ENCODE data around the gene NDUFA5.

Gene NDUFA5

DNA sequence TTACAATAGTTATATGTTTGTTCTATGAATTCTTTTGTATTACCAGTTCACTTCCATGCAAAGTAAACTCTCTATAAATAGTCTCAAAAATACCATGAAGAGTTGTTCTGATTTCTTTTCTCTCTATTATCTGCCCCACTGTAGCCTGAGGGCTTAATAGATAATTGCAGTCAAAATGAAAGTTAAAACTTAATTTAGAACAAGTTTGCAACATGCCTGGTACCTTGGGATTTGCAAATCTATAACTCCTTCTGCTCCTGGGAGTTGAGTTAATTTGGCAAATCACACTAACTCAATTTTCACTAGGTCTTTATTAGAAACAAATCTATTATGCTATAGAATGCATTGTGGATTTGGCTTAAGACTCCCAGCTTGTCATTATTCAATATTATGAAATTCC, 21.8 kb upstream of the NDUFA5 start:
- H4K91ac ChIP-seq (ENCODE audit: low read depth, low read length, poor library complexity): no peak overlapping the region
- H3K23ac ChIP-seq (ENCODE audit: low read depth, low read length, poor library complexity): no peak overlapping the region
- no peak overlapping the region for H3K9ac ChIP-seq (ENCODE audit: low read depth, low read length, poor library complexity)
- no peak overlapping the region for H2AK5ac ChIP-seq (ENCODE audit: low read depth, low read length)
- no peak overlapping the region for H3K4me3 ChIP-seq (ENCODE audit: low read length in 2 of 2)
- no peaks in the 10 kb centered on the region for H3K9me3 ChIP-seq (replicated peaks in 1 of 2; ENCODE audit: control insufficient read depth in 2 of 2, insufficient read depth in 1 of 2, low read depth in 1 of 2, low read length in 2 of 2)
- H3K79me1 ChIP-seq (ENCODE audit: low read depth, low read length): no peaks in the 10 kb centered on the region
- H3K14ac ChIP-seq (ENCODE audit: low read length): no peak overlapping the region
- H3K4me1 ChIP-seq (ENCODE audit: control insufficient read depth in 2 of 2, insufficient read depth in 1 of 2, low read depth in 1 of 2, low read length in 2 of 2): no peaks in the 10 kb centered on the region
- H2BK15ac ChIP-seq (ENCODE audit: low read length): no peak overlapping the region
- H3K27me3 ChIP-seq (ENCODE audit: control insufficient read depth in 3 of 3, insufficient read depth in 3 of 3, low read depth in 1 of 3, low read length in 3 of 3): peaks cover 0 to 9% (median 3%) of the 10 kb centered on the region in 3 experiments
- no peak overlapping the region for H3K4ac ChIP-seq (ENCODE audit: low read length)
- no peak overlapping the region for H2BK5ac ChIP-seq (ENCODE audit: low read length)
- no peak overlapping the region for H3K18ac ChIP-seq (ENCODE audit: low read length)
- H2AFZ ChIP-seq (ENCODE audit: low read length): no peak overlapping the region
- H3K36me3 ChIP-seq (replicated peaks in 1 of 2; ENCODE audit: control insufficient read depth in 2 of 2, insufficient read depth in 2 of 2, low read length in 2 of 2): no peaks in the 10 kb centered on the region
- no peak overlapping the region for H3K4me2 ChIP-seq (ENCODE audit: insufficient read depth, low read length, poor library complexity, severe bottlenecking)
- no peak overlapping the region for H2BK120ac ChIP-seq (ENCODE audit: low read depth, low read length)
- H2BK12ac ChIP-seq (ENCODE audit: low read length): no peak overlapping the region
- H3K27ac ChIP-seq (replicated peaks; ENCODE audit: low read length): no peak overlapping the region
- DNase-seq (ENCODE audit: low spot score): no peak
- no peak overlapping the region for H4K8ac ChIP-seq (ENCODE audit: low read depth, low read length)

DNA sequence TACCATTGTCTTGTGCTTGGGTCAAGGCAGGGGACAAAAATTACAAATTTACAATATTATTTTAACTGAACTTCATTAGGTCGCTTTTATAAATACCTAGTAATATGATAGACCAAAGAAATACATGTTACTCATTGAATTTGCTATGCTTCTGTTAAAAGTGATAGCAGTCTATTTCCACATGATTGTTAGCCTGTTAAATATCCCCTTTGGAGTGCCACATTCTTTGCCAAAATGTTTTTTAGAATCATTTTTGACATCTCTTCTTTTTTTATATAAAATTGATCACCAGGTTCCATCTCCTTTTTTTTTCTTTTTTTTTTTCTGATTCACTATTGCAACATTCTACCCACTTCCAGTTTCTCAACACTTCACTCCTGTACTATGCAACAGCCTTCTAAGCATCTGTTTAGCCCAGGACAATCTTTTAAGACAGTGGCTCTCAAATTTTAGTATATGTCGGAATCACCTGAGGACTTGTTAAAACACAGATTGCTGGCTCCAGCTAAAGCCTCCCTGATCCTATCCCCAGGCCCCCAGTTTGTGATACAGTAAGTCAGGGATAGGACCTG, 16.4 kb upstream of the NDUFA5 start:
- no peak overlapping the region for H3K18ac ChIP-seq (ENCODE audit: low read length)
- H2BK12ac ChIP-seq (ENCODE audit: low read length): no peak overlapping the region
- no peak overlapping the region for H3K23ac ChIP-seq (ENCODE audit: low read depth, low read length, poor library complexity)
- no peak overlapping the region for H2BK15ac ChIP-seq (ENCODE audit: low read length)
- H2BK5ac ChIP-seq (ENCODE audit: low read length): no peak overlapping the region
- no peak overlapping the region for H3K4ac ChIP-seq (ENCODE audit: low read length)
- H3K4me2 ChIP-seq (ENCODE audit: insufficient read depth, low read length, poor library complexity, severe bottlenecking): no peak overlapping the region
- WGBS, 2 donors (ENCODE audit: extremely low coverage in 2 of 2, insufficient read length in 2 of 2, insufficient replicate concordance in 1 of 2): no CpG with 5 or more reads among the region's 2 CpGs
- no peak overlapping the region for H3K9ac ChIP-seq (ENCODE audit: low read depth, low read length, poor library complexity)
- peaks cover 0 to 6% (median 3%) of the 10 kb centered on the region in 3 experiments for H3K27me3 ChIP-seq (ENCODE audit: control insufficient read depth in 3 of 3, insufficient read depth in 3 of 3, low read depth in 1 of 3, low read length in 3 of 3)
- H3K4me3 ChIP-seq (ENCODE audit: low read length in 2 of 2): no peak overlapping the region
- no peaks in the 10 kb centered on the region for H3K36me3 ChIP-seq (replicated peaks in 1 of 2; ENCODE audit: control insufficient read depth in 2 of 2, insufficient read depth in 2 of 2, low read length in 2 of 2)
- H3K14ac ChIP-seq (ENCODE audit: low read length): no peak overlapping the region
- H2AFZ ChIP-seq (ENCODE audit: low read length): no peak overlapping the region
- H4K91ac ChIP-seq (ENCODE audit: low read depth, low read length, poor library complexity): no peak overlapping the region
- H3K4me1 ChIP-seq (ENCODE audit: control insufficient read depth in 2 of 2, insufficient read depth in 1 of 2, low read depth in 1 of 2, low read length in 2 of 2): no peaks in the 10 kb centered on the region
- H2AK5ac ChIP-seq (ENCODE audit: low read depth, low read length): no peak overlapping the region
- no peak overlapping the region for H4K8ac ChIP-seq (ENCODE audit: low read depth, low read length)
- no peaks in the 10 kb centered on the region for H3K9me3 ChIP-seq (replicated peaks in 1 of 2; ENCODE audit: control insufficient read depth in 2 of 2, insufficient read depth in 1 of 2, low read depth in 1 of 2, low read length in 2 of 2)
- no peak overlapping the region for H2BK120ac ChIP-seq (ENCODE audit: low read depth, low read length)
- no peaks in the 10 kb centered on the region for H3K79me1 ChIP-seq (ENCODE audit: low read depth, low read length)
- H3K27ac ChIP-seq (replicated peaks; ENCODE audit: low read length): no peak overlapping the region
- no peak for DNase-seq (ENCODE audit: low spot score)

DNA sequence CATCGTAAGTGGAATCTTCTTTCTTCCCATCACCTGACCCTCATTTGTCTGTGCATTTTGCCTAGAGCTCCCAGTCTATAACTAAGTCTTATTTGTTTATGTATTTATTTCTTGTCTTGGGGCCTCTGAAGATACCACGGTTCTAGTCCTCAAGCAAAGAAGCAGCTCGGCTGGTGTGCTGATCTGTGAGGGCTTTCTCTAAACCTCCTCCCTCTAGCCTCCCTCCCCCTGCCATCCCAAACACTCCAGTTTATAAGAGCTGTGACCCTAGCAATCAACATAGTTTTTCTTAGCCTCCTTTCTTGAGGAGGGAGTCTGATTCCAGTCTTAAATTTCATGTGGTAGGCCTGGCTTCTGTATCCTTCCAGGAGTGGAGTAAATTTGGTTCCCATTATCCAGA, 15.7 kb upstream of the NDUFA5 start:
- Histone ChIP-seq H3K27me3 (ENCODE audit: control insufficient read depth in 3 of 3, insufficient read depth in 3 of 3, low read depth in 1 of 3, low read length in 3 of 3) (peaks cover 0 to 6% (median 3%) of the 10 kb centered on the region in 3 experiments), H3K23ac (ENCODE audit: low read depth, low read length, poor library complexity) (no peak overlapping the region), H2AK5ac (ENCODE audit: low read depth, low read length) (no peak overlapping the region), H3K9ac (ENCODE audit: low read depth, low read length, poor library complexity) (no peak overlapping the region), H4K91ac (ENCODE audit: low read depth, low read length, poor library complexity) (no peak overlapping the region), H2BK5ac (ENCODE audit: low read length) (no peak overlapping the region), H3K4me1 (ENCODE audit: control insufficient read depth in 2 of 2, insufficient read depth in 1 of 2, low read depth in 1 of 2, low read length in 2 of 2) (no peaks in the 10 kb centered on the region), H2BK12ac (ENCODE audit: low read length) (no peak overlapping the region), H3K4me3 (ENCODE audit: low read length in 2 of 2) (no peak overlapping the region), H3K9me3 (replicated peaks in 1 of 2; ENCODE audit: control insufficient read depth in 2 of 2, insufficient read depth in 1 of 2, low read depth in 1 of 2, low read length in 2 of 2) (no peaks in the 10 kb centered on the region), H3K79me1 (ENCODE audit: low read depth, low read length) (no peaks in the 10 kb centered on the region), H3K4ac (ENCODE audit: low read length) (no peak overlapping the region), H4K8ac (ENCODE audit: low read depth, low read length) (no peak overlapping the region), H3K14ac (ENCODE audit: low read length) (no peak overlapping the region), H3K36me3 (replicated peaks in 1 of 2; ENCODE audit: control insufficient read depth in 2 of 2, insufficient read depth in 2 of 2, low read length in 2 of 2) (no peaks in the 10 kb centered on the region), H2BK15ac (ENCODE audit: low read length) (no peak overlapping the region), H3K27ac (replicated peaks; ENCODE audit: low read length) (no peak overlapping the region), H2BK120ac (ENCODE audit: low read depth, low read length) (no peak overlapping the region), H2AFZ (ENCODE audit: low read length) (peak overlapping the region; percentile 47), H3K4me2 (ENCODE audit: insufficient read depth, low read length, poor library complexity, severe bottlenecking) (no peak overlapping the region), H3K18ac (ENCODE audit: low read length) (no peak overlapping the region)
- no CpG with 5 or more reads among the region's 3 CpGs for WGBS, 2 donors (ENCODE audit: extremely low coverage in 2 of 2, insufficient read length in 2 of 2, insufficient replicate concordance in 1 of 2)
- no peak for DNase-seq (ENCODE audit: low spot score)

DNA sequence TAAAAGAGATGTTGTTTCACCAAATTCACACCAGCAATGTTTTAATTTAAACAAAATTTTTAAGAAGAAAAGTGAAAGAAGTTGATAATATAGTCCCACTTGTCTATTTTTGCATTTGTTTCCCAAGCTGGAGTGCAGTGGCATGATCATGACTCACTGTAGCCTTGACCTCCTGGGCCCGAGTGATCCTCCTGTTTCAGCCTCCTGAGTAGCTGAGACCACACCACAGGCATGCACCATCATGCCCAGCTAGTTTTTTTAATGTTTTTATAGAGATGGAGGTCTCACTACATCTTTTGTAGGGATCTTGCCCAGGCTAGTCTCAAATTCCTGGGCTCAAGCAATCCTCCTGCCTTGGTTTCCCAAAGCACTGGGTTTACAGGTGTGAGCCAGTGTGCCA, 14.1 kb upstream of the NDUFA5 start:
- H3K9ac ChIP-seq (ENCODE audit: low read depth, low read length, poor library complexity): no peak overlapping the region
- H3K4ac ChIP-seq (ENCODE audit: low read length): no peak overlapping the region
- no peak for DNase-seq (ENCODE audit: low spot score)
- H3K14ac ChIP-seq (ENCODE audit: low read length): no peak overlapping the region
- no peaks in the 10 kb centered on the region for H3K4me1 ChIP-seq (ENCODE audit: control insufficient read depth in 2 of 2, insufficient read depth in 1 of 2, low read depth in 1 of 2, low read length in 2 of 2)
- no CpG with 5 or more reads among the region's 1 CpG for WGBS, 2 donors (ENCODE audit: extremely low coverage in 2 of 2, insufficient read length in 2 of 2, insufficient replicate concordance in 1 of 2)
- no peaks in the 10 kb centered on the region for H3K9me3 ChIP-seq (replicated peaks in 1 of 2; ENCODE audit: control insufficient read depth in 2 of 2, insufficient read depth in 1 of 2, low read depth in 1 of 2, low read length in 2 of 2)
- H3K23ac ChIP-seq (ENCODE audit: low read depth, low read length, poor library complexity): no peak overlapping the region
- H2BK120ac ChIP-seq (ENCODE audit: low read depth, low read length): no peak overlapping the region
- H2AFZ ChIP-seq (ENCODE audit: low read length): no peak overlapping the region
- peaks cover 0 to 6% (median 3%) of the 10 kb centered on the region in 3 experiments for H3K27me3 ChIP-seq (ENCODE audit: control insufficient read depth in 3 of 3, insufficient read depth in 3 of 3, low read depth in 1 of 3, low read length in 3 of 3)
- H3K18ac ChIP-seq (ENCODE audit: low read length): no peak overlapping the region
- no peaks in the 10 kb centered on the region for H3K79me1 ChIP-seq (ENCODE audit: low read depth, low read length)
- no peak overlapping the region for H2AK5ac ChIP-seq (ENCODE audit: low read depth, low read length)
- H3K4me2 ChIP-seq (ENCODE audit: insufficient read depth, low read length, poor library complexity, severe bottlenecking): no peak overlapping the region
- H4K8ac ChIP-seq (ENCODE audit: low read depth, low read length): no peak overlapping the region
- H2BK15ac ChIP-seq (ENCODE audit: low read length): no peak overlapping the region
- H4K91ac ChIP-seq (ENCODE audit: low read depth, low read length, poor library complexity): no peak overlapping the region
- H2BK5ac ChIP-seq (ENCODE audit: low read length): no peak overlapping the region
- no peak overlapping the region for H3K4me3 ChIP-seq (ENCODE audit: low read length in 2 of 2)
- no peak overlapping the region for H2BK12ac ChIP-seq (ENCODE audit: low read length)
- H3K27ac ChIP-seq (replicated peaks; ENCODE audit: low read length): no peak overlapping the region
- no peaks in the 10 kb centered on the region for H3K36me3 ChIP-seq (replicated peaks in 1 of 2; ENCODE audit: control insufficient read depth in 2 of 2, insufficient read depth in 2 of 2, low read length in 2 of 2)

Measured in neuronal stem cell (in vitro differentiated cells).